ENCODE results near the gene SLC25A39.

DNA sequence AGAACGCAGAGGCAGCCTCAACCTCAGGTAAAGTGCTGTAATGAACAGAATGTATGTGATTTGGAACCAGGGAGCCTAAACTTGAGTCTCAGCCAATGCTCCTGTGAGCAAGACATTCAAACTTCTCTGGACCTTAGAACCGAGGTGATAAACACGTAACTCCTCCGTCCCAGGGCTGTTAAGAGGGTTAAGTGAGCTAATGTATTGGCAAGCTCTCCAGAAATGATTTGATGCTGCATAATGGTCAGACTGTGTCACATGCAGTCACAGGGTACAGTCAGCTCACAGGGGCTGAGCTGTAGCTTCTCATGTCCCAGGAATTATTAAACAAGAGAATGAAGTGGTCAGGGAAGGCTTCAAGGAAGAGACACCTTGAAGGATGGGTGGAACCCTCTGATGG, 46.6 kb downstream of the SLC25A39 start:
- no peak for TF ChIP-seq POLR2A (IDR thresholded peaks at IDR 0.05)
- no peak for TF ChIP-seq CTCF (IDR thresholded peaks at IDR 0.05 in 8 of 11, conservative IDR thresholded peaks at IDR 0.05 in 3 of 11)
- no peak for TF ChIP-seq POLR2AphosphoS5 (IDR thresholded peaks at IDR 0.05)
